ENCODE results near the gene CASK. TPM values are rescaled to one million over a fixed set of nuclear protein-coding genes. Genes with fewer than 3 reads are reported as not detected.
A peak's percentile ranks its signal among the peaks of the same experiment; 100 is the strongest.

CASK gene
- total and polyA plus RNA-seq, 9 of the 15 experiments (the other 6 are each of a cell fraction or from before 2014, with no cell fraction given): 1.3 to 7.4 (median 5.2) TPM

GRCh38 chrX:41718481-41719235, 204.7 kb downstream of the CASK start (continued):
- TF ChIP-seq ATF7 (IDR thresholded peaks at IDR 0.05) (no peak), HES1 (IDR thresholded peaks at IDR 0.05; ENCODE audit: low read depth) (no peak), SAFB2 (IDR thresholded peaks at IDR 0.05; ENCODE audit: borderline replicate concordance, low read depth, low read length, severe bottlenecking) (no peak), ARID4B (CRISPR knock-in tag; IDR thresholded peaks at IDR 0.05) (no peak), HEY1 (CRISPR knock-in tag; IDR thresholded peaks at IDR 0.05; ENCODE audit: borderline replicate concordance) (no peak), ZNF655 (CRISPR knock-in tag; IDR thresholded peaks at IDR 0.05) (no peak), BRF2 (IDR thresholded peaks at IDR 0.05; ENCODE audit: borderline replicate concordance, insufficient read depth, insufficient read length) (no peak), MEIS2 (IDR thresholded peaks at IDR 0.05; ENCODE audit: partially characterized antibody) (peak; percentile 64), ELK3 (CRISPR knock-in tag; IDR thresholded peaks at IDR 0.05) (no peak), ETS1 (conservative IDR thresholded peaks at IDR 0.05; ENCODE audit: control insufficient read depth, low read depth, low read length) (no peak), NFIX (CRISPR knock-in tag; IDR thresholded peaks at IDR 0.05; ENCODE audit: low read depth) (no peak), ZBED1 (IDR thresholded peaks at IDR 0.05) (no peak)
